ENCODE results near the gene GSAP. TPM values are rescaled to one million over a fixed set of nuclear protein-coding genes. Genes with fewer than 3 reads are reported as not detected.

GSAP gene
- total and polyA plus RNA-seq, 2 donors (not counting 3 experiments of a cell fraction or from before 2014, with no cell fraction given), result 2.3 to 5.8 TPM

DNA sequence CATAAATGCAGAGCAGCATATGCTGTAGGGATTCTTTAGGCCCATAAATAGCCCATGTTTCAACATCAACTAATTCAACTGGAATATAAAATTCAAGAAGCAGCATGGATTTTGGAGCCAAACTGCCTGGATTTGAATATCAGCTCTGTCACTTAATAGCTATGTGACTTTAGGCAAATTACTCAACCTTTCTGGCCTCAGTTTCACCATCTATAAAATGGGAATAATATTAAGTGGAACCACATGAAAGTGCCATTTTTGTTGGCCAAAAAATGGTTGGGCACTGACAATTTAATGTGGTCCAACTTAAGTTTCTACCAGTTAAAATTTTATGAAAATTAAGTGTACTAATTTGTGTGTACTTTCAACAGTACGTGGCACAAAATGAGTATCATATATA is 98.1 kb downstream of the GSAP start:
- no peak overlapping the region for H3K9ac ChIP-seq (replicated peaks; ENCODE audit: extremely low read depth, insufficient read depth, low read length)
- no peaks in the 10 kb centered on the region for H3K9me3 ChIP-seq (replicated peaks; ENCODE audit: control insufficient read depth, insufficient read depth, low read length)
- no peak overlapping the region for H3K4me3 ChIP-seq (replicated peaks in 1 of 3; ENCODE audit: insufficient read depth in 1 of 3, low read depth in 1 of 3, low read length in 3 of 3)
- CTCF ChIA-PET, result no interaction called here
- no peak overlapping the region for H3K27ac ChIP-seq (ENCODE audit: insufficient read depth, low read depth, low read length)
- no peak overlapping the region for H2AFZ ChIP-seq (ENCODE audit: low read depth, low read length)
- FAIRE-seq, result no peak
- no peaks in the 10 kb centered on the region for H4K20me1 ChIP-seq (replicated peaks; ENCODE audit: control insufficient read depth, extremely low read depth, insufficient read depth, low read length)
- H3K79me2 ChIP-seq (ENCODE audit: control insufficient read depth, insufficient read depth, low read length), result no peaks in the 10 kb centered on the region
- BruUV-seq (replicated peaks), result no TSS peak
- POLR2A ChIA-PET, result no interaction called here
- TF ChIP-seq GATA2 (IDR thresholded peaks at IDR 0.05; ENCODE audit: insufficient read depth, insufficient read length, low read depth, low read length) (no peak), POLR2AphosphoS5 (IDR thresholded peaks at IDR 0.05; ENCODE audit: insufficient read depth, low read depth, low read length) (no peak), JUN (IDR thresholded peaks at IDR 0.05; ENCODE audit: borderline replicate concordance, insufficient read depth, insufficient read length, low read depth) (no peak), EZH2 (IDR thresholded peaks at IDR 0.05; ENCODE audit: borderline replicate concordance, low read depth, low read length, severe bottlenecking) (no peak), MYC (IDR thresholded peaks at IDR 0.05; ENCODE audit: low read depth, low read length) (no peak), FOS (IDR thresholded peaks at IDR 0.05; ENCODE audit: borderline replicate concordance, insufficient read depth, low read length) (no peak), POLR2A (IDR thresholded peaks at IDR 0.05; ENCODE audit: low read depth, low read length) (no peak)
- TF ChIP-seq, protein P1, sequence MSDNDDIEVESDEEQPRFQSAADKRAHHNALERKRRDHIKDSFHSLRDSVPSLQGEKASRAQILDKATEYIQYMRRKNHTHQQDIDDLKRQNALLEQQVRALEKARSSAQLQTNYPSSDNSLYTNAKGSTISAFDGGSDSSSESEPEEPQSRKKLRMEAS (IDR thresholded peaks at IDR 0.05; ENCODE audit: insufficient read depth, insufficient read length), result no peak
- TF ChIP-seq, protein P2, sequence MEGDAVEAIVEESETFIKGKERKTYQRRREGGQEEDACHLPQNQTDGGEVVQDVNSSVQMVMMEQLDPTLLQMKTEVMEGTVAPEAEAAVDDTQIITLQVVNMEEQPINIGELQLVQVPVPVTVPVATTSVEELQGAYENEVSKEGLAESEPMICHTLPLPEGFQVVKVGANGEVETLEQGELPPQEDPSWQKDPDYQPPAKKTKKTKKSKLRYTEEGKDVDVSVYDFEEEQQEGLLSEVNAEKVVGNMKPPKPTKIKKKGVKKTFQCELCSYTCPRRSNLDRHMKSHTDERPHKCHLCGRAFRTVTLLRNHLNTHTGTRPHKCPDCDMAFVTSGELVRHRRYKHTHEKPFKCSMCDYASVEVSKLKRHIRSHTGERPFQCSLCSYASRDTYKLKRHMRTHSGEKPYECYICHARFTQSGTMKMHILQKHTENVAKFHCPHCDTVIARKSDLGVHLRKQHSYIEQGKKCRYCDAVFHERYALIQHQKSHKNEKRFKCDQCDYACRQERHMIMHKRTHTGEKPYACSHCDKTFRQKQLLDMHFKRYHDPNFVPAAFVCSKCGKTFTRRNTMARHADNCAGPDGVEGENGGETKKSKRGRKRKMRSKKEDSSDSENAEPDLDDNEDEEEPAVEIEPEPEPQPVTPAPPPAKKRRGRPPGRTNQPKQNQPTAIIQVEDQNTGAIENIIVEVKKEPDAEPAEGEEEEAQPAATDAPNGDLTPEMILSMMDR (IDR thresholded peaks at IDR 0.05; ENCODE audit: extremely low read depth in 1 of 2, insufficient read depth in 1 of 2, low read depth in 1 of 2, low read length in 2 of 2), result no peak
- no peak overlapping the region for H3K4me2 ChIP-seq (ENCODE audit: insufficient read depth, low read length)
- no peak for DNase-seq (ENCODE audit: low read depth, low spot score)
- H3K36me3 ChIP-seq (ENCODE audit: control insufficient read depth in 2 of 2, extremely low read depth in 1 of 2, insufficient read depth in 2 of 2, low read length in 2 of 2), result no peaks in the 10 kb centered on the region
- dilution Hi-C loops (cut with MboI; ENCODE audit: extremely low pct_ligation_motif_present, low sequenced_read_pairs), result no loop called here
- no peaks in the 10 kb centered on the region for H3K27me3 ChIP-seq (ENCODE audit: control insufficient read depth in 2 of 2, insufficient read depth in 2 of 2, low read length in 2 of 2)
- no peaks in the 10 kb centered on the region for H3K9me1 ChIP-seq (replicated peaks; ENCODE audit: control insufficient read depth, extremely low read depth, insufficient read depth, low read length)
- no peaks in the 10 kb centered on the region for H3K4me1 ChIP-seq (ENCODE audit: control insufficient read depth, extremely low read depth, insufficient read depth, low read length)
- intact Hi-C loops (cut with micrococcal nuclease), result no loop called here

Measured in endothelial cell of umbilical vein (primary cell).